HG03108 (cell line): ENCODE measurements around the gene XPO1.
A peak's percentile ranks its signal among the peaks of the same experiment; 100 is the strongest.
"Not testable (repeated sequence)": the region's sequence is repeated elsewhere in the genome, so short reads cannot be mapped to it uniquely, and the experiment has no call there.

Source experiments
- ATAC-seq: cut with Tn5 transposase; IDR thresholded peaks from one replicate; pipeline ENCODE4 v1.9.1; 2021; ENCODE audit warnings: moderate library complexity; ENCODE audit not compliant: unreplicated experiment

XPO1 gene, protein sequence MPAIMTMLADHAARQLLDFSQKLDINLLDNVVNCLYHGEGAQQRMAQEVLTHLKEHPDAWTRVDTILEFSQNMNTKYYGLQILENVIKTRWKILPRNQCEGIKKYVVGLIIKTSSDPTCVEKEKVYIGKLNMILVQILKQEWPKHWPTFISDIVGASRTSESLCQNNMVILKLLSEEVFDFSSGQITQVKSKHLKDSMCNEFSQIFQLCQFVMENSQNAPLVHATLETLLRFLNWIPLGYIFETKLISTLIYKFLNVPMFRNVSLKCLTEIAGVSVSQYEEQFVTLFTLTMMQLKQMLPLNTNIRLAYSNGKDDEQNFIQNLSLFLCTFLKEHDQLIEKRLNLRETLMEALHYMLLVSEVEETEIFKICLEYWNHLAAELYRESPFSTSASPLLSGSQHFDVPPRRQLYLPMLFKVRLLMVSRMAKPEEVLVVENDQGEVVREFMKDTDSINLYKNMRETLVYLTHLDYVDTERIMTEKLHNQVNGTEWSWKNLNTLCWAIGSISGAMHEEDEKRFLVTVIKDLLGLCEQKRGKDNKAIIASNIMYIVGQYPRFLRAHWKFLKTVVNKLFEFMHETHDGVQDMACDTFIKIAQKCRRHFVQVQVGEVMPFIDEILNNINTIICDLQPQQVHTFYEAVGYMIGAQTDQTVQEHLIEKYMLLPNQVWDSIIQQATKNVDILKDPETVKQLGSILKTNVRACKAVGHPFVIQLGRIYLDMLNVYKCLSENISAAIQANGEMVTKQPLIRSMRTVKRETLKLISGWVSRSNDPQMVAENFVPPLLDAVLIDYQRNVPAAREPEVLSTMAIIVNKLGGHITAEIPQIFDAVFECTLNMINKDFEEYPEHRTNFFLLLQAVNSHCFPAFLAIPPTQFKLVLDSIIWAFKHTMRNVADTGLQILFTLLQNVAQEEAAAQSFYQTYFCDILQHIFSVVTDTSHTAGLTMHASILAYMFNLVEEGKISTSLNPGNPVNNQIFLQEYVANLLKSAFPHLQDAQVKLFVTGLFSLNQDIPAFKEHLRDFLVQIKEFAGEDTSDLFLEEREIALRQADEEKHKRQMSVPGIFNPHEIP (N-terminal part only)

DNA sequence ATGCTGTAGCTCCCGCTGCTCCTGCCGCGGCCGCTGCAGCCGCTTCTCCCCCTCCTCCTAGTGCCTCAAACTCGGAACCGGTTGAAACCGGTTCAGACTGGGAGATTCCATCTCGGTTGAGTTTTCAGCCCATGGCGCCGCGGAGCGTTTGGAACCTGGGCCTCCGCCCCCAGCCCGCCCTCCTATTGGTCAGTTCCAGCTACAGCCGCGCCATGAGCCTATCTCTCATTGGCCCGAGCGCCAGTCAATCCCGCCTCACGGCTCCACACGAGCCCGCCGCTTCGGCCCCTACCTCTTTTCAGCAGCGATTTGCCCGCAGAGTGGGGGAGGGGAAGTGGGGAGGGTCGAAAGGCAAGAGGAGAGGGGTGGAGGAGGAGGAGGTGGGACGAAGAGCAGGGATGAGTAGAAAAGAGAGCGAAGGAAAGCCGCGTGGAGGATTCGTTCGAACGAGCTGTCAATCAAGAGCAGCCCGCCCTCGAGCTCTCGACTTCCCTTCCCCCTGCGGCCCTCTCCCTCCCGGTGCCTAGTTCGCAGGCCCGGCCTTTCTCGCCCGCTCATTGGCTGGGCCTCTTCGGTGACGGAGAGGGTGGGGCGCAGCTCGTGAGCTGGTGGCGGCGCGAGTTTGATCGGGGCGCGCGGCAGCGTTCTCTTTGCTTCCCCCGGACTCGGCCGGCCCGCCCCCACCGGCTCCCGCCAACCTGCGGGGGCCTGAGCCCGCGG is at the start of gene XPO1:
XPO1 (minus strand) TSS at position 157 of the 720 bp plus-strand sequence. CDS start 4,459 bp downstream, outside the sequence.
- ATAC-seq, result peak; percentile 72

- ATAC-seq, result not testable (repeated sequence)
Observed at GRCh38 chr2:61586928-61587327, 48.8 kb upstream of the XPO1 start.

- ATAC-seq, result no peak
Observed at GRCh38 chr2:61585383-61585782, 47.2 kb upstream of the XPO1 start.

GRCh38 chr2:61584368-61584767 is 46.2 kb upstream of the XPO1 start:
- ATAC-seq, result not testable (repeated sequence)

DNA sequence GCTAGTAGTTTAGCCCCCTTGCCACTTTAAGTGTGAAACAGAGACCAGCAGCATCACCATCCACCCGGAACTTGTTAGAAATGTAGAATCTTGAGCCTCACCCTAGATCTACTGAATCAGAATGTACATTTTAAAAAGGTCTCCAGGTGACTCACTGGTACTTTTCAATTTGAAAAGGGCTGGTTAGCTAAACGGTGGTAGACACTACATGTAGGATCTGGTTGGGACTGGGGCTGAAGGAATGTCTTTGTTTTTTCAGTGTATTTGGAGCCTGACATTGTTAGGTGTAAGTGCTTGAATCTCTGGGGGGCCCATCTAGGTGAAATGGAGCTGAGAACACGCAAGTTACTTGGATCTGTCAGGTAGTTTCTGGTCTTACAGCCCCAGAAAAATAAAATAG is 44.0 kb upstream of the XPO1 start:
- no peak for ATAC-seq

GRCh38 chr2:61581716-61582115 is 43.6 kb upstream of the XPO1 start:
- no peak for ATAC-seq

DNA sequence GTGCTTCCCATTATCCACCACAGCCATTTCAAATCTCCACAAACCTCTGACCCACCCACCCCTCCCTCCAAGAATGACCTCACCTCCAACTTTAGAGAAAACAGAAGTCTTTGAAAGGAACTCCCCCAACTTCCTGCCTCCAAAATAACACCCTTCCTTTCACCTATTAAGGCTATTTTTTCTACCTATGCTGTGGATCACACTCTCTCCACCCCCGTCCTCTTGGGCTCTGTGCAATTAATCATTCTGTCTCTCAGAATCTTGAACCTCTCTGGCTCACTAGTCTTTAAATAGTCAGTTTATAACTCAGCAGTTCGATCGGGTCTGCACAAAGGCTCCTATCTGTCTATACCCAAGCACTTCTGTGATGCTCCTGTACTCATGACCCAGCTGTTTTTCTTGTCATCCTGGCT is 37.3 kb upstream of the XPO1 start:
- no peak for ATAC-seq

DNA sequence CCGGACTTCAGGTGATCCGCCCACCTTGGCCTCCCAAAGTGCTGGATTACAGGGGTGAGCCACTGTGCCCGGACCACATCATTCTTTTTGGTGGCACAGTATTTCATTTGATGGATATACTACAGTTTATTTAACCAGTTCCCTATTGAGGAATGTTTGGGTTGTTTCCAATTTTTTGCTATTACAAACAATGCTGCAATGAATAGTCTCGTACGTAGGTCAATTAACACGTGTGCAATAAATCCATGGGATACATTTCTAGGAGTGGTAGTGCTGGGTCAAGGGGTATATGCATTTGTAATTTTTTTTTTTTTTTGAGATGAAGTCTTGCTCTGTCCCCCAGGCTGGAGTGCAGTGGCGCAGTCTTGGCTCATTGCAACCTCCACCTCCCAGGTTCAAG is 28.4 kb upstream of the XPO1 start:
- no peak for ATAC-seq

DNA sequence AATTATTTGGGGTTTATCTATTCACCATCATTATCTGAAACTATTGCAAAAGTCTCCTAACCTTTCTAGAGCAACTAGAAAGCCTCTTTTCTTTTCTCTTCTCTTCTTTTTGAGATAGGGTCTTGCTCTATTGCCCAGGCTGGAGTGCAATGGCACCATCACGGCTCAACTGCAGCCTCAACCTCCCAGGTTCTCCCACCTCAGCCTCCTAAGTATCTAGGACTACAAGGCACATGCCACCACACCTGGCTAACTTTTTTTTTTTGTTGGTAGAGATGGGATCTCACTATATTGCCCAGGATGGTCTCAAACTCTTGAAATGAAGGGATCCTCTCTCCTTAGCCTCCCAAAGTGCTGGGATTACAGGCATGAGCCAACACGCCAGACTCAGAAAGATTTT is 24.5 kb upstream of the XPO1 start:
- no peak for ATAC-seq

GRCh38 chr2:61558160-61558559 is 20.0 kb upstream of the XPO1 start:
- ATAC-seq, result no peak

DNA sequence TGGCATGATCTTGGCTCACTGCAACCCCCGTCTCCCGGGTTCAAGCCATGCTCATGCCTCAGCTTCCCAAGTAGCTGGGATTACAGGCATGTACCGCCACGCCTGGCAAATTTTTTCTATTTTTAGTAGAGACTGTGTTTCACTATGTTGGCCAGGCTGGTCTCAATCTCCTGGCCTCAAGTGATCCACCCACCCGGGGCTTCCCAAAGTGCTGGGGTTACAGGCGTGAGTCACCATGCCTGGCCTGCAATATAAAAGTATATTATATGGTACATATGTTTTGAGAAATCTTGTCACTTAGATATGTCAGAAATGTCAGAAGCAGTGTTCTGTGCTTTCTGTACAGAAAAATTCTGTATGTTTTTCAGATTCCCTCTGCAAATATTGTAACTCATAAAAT is 19.2 kb upstream of the XPO1 start:
- no peak for ATAC-seq

GRCh38 chr2:61554604-61555003 is 16.4 kb upstream of the XPO1 start:
- ATAC-seq, result no peak

GRCh38 chr2:61550375-61551209 is 12.4 kb upstream of the XPO1 start:
- no peak for ATAC-seq

GRCh38 chr2:61549546-61549945 is 11.4 kb upstream of the XPO1 start:
- ATAC-seq, result no peak

- ATAC-seq, result no peak
Observed at GRCh38 chr2:61543062-61543461, 4.9 kb upstream of the XPO1 start.

DNA sequence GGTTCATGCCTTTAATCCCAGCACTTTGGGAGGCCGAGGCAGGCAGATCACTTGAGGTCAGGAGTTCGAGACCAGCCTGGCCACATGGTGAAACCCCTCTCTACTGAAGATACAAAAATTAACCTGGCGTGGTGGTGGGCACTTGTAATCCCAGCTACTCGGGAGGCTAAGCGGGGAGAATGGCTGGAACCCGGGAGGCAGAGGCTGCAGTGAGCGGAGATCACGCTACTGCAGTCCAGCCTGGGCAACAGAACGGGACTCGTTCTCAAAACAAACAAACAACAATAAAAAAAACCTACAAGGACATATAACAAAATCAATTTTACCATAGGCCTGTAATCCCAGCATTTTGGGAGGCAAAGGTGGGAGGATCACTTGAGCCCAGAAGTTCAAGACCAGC is 2.0 kb upstream of the XPO1 start:
- ATAC-seq, result not testable (repeated sequence)

DNA sequence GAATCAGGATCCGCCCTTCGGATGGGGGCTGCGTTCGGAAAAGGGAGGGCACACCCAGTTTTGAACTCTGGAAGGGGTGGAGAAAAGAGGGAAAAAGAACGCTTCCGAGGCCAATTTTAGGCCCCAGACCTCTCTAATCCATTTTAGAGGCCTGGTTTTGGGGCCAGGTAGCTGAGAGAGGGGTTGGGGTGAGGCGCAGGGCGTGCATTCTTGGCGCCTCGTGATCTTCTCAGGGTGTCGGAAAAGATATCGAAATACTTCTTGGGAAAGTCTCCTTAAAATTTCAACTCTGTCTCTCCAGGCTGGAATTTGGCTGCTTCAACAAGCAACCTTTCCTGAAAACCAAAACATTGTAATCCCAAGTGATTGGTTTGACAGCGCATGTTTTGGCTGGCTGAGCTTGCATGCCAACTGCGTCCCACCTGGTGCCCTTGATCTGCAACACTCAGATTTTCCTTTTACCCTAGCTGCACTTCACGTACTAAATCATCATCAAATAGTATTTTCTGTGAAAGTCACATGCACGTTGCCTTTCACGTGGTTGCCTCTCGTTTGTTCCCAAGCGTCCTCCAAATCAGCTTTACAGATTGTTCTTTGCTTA is 864 bp upstream of the XPO1 start:
- no peak for ATAC-seq

- ATAC-seq, result no peak
Observed at GRCh38 chr2:61537950-61538199, 281 bp downstream of the XPO1 start.

DNA sequence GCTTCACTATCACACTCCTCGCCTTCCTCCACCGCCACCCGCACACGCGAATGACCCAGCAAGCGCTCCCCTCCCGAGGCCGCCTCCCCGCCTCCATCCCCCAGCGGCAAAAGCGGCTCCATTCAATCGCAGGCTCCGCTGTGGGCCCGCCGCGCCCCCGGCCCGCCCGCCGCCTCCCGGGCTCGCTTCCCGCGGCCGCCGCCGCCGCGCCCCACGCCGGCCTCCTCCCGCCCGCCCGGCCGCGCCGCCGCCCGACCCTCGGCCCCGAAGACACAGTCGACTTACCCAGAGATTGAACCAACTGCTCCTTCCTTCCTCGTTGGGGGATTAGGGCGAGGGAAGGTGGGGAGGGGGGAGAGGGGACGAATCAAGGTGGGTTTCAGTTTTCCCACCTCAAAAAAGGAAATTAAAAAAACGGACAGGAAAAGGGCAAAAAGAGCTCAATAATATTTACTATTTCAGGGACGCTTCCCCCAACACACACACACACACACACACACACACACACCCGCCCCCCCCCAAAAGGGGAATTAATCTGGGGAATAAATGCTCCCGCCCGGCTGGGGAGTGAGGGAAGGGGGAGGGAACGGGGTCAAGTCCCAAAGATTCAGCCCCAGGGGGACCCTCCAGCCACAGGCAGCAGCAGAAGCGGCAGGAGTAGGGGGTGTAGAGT is 743 bp downstream of the XPO1 start:
- no peak for ATAC-seq
